Stimulated activated CD8-positive, alpha-beta memory T cell treated with anti-CD3 and anti-CD28 coated beads, Interleukin-15, amount 100 ng/mL, for 4 hours (primary cell): Measurements from ENCODE around the gene MYOT.
A peak's percentile ranks its signal among the peaks of the same experiment; 100 is the strongest.
"Not testable (repeated sequence)": the region's sequence is repeated elsewhere in the genome, so short reads cannot be mapped to it uniquely, and the experiment has no call there.

Experiments
- DNase-seq, 2 donors: peaks; one replicate each; pipeline ENCODE4 v3.0.0-alpha.2; 2020; ENCODE audit warnings: low read depth in 2 of 2

MYOT gene

DNA sequence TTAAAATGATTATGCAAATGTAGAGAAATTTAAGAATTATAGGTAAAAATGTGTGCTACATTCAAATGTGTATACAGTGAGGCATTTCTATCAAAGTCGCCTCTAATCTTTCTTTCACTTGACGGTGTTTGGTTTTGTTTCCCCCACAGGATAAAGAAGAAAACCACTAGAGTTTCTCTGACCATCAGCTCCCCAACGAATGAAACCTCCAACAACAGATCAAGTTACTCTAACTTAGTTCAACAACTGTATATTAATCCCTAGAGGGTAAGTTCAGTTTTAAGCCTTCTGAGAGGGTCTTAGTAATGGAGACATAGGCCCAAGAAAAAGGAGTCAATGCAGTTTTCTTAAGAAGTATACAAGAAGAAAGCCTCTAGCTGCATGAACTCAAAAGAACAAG lies 11.5 kb upstream of the MYOT start:
- no peak for DNase-seq

DNA sequence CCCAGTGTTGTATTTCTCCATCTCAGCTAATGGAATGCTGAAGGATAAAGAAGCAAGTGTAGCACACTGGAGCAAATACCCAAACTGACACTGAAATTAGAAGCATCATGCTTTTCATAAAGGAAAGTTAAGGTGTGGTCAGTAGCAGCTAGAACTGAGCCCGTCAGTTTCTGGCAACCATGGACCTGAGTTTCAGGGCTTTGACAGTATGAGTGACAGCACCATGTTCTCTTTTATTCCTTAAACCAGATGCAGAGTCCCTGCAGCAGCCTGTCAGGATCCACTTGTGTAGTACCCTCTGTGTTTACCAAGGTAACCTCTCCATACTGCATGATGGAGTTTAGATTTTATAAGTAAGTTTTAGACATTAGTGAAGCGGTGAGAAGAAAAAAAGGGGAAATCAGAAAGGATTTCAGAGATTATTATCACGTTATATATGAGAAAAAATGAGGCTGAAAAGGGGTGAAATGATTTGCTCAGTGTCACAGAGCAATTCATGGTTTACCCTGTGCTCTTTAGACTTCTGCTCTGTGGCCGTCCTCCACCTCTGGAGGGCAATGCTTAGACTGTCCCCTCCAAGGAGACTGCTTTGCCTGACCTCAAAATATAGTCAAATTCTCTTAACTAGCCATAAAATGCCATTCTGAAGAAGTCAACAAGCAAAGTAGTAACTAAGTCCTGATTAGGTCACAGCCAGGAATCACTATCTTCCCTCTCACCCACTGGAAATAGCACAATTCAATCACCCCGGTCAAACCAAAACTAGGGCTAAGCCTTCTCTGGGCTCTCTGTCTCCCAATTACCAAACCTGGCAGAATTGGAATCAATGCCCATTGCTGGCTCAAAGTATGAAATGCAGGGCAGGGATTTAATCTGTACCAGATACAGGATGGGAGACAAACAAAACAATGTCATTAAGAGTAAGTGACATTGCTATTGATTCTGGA lies 10.5 kb upstream of the MYOT start:
- no peak for DNase-seq

DNA sequence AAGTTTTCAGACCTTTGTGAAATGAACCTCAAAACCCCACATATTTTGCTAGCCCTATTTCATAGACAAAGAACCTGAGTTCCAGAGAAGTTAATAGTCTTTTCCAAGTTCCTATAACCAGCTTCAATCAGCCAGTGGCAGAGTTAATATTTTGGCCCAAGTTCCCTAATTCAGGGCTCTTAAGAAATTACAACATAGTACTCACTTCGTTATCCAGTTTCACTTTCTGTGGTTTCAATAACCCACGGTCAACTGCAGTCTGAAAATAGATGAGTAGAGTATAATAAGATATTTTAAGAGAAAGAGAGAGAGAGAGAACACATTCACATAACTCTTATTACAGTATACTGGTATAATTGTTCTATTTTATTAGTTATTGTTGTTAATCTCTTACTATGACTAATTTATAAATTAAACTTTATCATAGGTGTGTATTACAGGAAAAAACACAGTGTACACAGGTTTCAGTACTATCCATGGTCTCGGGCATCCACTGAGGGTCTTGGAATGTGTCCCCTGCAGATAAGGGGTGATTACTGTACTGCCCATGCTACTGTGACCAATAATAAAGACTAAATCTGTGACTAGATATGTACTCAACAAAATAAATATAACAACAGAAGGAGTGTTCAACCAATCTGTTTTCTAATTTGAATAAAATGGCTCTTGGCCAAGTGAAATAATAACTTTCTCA lies 9.3 kb upstream of the MYOT start:
- no peak for DNase-seq

DNA sequence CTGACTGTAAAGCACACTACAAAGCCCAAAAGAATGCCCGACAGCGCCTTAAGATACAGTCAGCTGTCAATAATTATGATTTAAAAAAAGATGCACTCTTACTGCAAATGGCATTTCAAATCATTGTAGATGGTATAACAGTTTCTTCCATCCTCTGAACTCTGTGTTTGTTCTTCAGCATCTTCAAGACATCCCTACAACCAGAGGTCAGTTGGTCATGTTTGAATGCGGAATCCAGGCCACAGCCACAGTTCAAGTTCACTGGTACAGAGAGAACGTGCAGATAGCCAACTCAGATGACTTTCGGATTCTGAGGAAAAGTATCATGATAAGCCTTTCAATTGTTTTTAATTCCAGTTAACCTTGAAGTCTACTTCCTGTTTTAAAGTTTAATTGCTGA lies 8.7 kb upstream of the MYOT start:
- DNase-seq = no peak

DNA sequence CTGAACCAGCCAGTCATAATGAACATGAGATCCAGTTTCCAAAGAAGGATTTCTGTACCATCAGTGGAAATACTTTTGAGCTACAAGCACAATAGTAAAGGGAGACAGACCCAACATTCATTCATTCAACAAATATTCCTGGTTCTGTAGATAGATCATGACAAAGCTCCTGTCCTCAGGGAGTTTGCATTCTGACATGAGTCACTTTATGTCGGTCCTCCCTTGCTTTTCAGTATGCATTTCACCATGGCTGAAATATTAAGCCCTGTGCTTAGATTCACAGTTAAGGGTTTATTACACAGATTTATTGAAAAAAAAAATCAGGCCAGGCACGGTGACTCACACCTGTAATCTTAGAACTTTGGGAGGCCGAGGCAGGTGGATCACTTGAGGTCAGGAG lies 5.4 kb upstream of the MYOT start:
- no peak for DNase-seq

DNA sequence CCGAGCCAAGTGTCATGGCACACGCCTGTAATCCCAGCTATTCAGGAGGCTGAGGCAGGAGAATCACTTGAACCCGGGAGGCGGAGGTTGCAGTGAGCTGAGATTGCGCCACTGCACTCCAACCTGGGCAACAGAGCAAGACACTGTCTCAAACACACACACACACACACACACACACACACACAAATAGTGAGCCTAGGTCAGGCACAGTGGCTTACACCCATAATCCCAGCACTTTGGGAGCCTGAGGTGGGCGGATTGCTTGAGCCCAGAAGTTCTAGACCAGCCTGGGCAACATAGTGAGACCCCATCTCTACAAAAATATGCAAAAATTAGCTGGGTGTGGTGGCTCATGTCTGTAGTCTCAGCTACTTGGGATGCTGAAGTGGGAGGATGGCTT lies 4.0 kb upstream of the MYOT start:
- DNase-seq = not testable (repeated sequence)

DNA sequence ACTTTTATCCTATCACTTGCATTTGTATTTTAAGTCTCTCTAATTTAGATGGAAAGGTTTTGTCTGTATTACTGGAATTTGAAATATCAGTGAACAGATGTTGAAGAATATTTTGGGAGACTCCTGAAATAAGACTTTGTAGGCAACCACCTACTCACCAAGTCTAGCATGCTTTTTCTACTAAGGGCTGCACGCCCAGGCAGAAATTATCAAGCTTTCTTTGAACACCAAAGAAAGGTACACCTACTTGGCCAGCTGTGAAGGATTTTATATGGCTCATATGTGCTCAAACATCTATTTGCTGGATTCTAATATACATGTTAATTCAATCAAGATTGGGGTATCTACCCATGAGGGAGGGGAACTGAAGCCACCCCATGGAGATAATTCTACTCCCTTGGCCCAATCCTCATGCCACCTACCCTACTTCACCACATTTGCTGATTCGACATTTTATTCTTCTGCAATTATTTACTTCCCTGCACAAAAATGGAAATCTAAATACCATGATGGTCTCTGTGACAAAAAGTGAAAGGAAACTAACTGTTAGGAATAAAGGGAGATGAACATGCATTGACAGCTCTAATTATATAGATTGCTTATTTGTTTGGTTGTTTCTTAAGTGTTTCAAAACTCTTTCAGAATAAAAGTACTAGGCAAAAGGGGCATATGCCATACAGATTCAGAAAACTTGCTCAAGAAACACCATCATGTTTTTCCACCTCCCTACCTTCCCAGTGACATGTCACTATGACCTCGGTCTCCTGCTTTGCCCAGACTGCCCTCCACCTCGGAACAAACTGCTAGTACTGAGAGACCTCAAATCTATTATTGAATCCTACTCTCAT lies 895 bp upstream of the MYOT start:
- DNase-seq = no peak

DNA sequence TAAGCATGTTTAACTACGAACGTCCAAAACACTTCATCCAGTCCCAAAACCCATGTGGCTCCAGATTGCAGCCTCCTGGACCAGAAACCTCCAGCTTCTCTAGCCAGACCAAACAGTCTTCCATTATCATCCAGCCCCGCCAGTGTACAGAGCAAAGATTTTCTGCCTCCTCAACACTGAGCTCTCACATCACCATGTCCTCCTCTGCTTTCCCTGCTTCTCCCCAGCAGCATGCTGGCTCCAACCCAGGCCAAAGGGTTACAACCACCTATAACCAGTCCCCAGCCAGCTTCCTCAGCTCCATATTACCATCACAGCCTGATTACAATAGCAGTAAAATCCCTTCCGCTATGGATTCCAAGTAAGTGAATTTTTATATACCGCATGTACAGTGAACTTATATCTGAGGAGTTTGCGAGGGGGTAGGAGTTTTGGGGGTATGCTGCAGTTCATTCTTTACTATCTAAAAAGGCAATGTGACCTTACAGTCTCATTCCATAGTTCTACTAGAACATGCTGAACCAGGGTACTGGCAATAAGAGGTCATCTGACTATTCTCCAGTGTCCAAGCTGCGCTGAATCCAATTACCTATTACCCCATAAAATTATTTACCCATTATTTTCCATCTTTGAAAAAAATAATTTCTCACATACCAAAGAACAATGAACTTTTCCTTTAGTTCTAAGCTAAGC lies 3.1 kb downstream of the MYOT start:
- DNase-seq = no peak

DNA sequence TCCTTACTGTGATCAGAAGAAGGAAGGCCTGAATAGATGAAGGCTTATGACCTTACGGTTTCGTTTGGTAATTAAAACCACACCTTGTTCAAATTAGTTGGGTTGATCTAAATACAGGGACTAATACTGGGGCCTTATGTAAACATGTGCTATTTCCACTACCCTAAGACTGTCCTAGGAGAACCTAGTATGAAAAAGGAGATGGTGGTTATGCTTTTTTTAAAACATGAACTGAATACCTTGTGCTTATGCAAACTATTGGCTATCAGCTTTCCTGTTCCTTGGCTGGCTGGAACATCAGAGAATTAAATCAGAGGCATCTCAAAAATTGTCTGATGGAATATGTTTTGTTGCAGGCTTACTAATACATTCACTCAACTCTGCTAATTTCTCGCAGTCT lies 3.9 kb downstream of the MYOT start:
- no peak for DNase-seq

DNA sequence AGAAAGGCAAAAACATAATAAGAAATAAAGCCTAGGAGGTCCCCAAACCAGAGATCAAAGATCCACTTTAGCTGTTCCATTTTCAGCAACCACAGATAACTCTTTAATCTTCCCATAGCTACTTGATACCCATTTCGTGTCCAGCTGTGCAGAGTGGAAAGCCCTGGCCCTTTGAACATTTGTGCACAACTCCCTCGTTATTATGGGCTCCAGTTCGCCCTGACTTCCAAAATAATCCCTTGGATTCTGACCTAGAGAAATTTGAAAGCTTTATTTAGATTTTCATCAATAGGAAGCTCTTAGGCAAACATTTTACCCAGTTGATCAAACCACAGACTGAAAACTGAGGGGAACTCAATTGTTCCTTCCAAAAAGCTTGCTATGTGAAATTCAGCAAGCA lies 4.8 kb downstream of the MYOT start:
- no peak for DNase-seq

DNA sequence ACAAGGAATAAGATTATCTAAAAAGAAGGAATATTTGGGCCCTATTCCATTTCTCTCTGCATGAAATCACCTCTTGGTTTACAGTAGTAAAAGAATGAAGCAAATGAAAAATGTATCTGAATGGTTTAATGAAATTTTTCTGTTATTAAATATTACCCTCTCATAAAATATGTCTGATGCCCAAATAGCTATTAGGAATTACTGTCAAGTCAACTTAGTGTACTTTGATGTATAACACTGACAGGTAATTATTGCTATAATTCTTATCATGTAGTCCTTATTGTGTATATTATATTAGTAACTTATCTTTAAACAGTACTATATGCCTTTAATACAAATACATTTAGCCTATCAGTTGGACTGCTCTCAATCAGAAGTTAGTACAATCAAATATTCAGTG lies 8.4 kb downstream of the MYOT start:
- DNase-seq = no peak

DNA sequence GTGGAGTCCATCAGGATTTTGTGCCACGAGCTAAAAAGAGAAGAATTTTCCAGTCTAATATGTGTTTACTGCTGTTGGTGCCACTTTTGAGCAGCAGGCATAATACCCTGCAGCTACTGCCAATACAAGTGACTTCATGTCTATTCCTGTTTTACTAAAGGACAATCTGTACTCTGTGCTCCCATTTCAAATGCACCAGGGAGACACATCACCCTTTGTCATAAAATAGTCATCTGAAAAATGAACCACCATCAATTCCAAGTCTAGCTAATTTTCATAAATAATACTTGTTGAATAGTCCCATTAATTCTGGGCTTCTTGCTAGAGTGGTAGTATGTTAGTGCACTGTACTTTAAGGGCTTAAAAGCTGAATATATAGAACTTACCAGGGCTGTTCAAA lies 12.7 kb downstream of the MYOT start:
- no peak for DNase-seq

DNA sequence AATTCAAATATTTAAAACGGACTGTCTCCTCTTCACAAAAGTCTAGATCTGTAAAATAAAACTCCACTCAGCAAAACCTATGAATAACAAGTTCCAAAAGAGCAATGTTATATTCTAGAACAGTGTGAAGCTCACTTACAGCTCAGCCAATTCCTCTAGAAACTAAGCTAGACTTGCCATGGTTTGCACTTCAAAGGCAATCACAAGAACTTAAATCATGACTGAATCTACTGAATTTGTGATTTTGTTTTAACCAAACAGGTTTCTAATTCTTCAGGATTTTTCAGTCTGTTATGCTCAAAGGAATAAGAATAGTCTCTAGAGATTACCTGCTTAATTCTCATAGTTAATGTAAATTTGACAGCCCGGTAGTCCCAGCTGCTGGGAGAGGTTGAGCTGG lies 20.2 kb downstream of the MYOT start:
- no peak for DNase-seq

DNA sequence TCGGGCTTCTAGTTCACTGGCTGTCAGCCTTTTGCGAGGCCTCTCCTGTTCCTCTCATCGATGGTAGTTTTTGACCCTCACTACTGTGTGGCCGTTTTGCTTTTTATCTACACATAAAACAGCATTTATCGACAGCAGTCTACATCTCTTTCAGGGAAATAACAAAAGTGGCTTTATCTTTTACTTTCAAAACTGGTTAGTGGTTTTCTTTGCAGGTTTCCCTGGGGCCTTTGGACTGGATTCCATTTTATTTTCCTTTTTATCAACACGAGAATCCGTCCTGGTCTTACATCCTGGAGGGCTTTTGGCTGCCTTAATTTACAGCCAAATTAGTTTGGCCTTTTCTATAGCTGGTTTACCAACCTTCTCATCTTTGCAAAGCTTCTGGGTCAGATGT lies 20.8 kb downstream of the MYOT start:
- DNase-seq = no peak

DNA sequence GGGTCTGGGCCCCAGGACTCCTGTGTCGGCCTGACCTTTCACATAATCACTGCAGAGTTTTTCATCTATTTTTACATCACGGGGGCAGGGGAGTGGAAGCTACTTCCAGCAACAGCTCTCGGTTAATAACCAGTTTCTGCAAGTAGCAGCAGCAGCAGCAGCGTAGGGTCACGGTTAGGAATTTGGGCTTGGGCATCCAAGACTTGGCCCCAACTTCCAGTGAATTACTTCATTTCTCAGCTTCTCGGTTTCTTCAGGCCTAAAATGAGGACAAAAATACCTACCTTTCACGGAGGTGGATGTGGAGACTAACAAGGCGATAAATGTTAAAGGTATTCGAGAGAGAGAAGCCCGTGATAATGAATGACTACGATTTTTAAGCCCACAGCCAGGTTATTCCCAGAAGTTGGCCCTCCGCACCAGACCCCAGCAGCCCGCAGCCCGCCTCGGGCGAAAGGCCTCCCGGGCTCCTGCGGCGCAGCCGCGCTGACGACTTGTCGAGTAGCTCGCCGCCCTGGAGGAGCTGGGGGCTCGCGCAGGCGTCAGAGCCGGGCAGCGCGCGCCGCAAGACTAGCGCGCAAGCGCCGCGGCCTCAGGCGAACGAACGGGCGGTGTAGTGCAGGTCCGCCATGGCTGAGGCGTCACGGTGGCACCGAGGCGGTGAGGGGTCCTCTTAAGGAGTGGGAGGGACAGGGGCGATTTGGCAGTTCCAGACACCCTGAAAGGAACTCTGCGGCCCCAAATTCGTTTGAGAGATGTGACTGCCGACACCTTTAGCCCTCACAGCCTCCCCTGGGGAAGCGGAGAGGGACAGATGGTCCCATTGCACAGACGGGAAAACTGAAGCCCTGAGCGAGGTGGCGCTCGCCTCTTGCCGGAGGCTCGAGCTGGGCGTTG lies 21.5 kb downstream of the MYOT start, which contains the start of gene PKD2L2:
PKD2L2 (plus strand) TSS at position 595 of the 897 bp plus-strand sequence; CDS start at position 630, 35 bp downstream.
- DNase-seq = peak; percentile 61 to 68

DNA sequence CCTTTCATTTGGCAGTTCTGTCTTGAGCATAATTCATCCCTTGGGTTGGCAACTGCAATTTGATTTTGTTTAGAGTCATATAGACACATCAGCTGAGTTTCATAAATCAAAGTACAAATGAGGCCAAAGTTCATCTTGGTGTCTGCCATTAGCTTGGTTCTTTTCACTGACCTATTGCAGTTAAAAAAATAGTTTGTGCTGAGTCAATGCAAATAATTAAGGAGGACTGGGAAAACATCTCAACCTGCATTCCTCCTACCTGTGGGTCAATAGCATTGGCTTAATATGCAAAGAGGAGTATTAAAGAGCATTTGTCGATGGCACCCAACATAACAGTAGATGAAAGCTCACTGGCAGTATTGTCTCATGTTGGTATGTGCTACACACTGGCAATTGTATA lies 23.2 kb downstream of the MYOT start:
- no peak for DNase-seq

DNA sequence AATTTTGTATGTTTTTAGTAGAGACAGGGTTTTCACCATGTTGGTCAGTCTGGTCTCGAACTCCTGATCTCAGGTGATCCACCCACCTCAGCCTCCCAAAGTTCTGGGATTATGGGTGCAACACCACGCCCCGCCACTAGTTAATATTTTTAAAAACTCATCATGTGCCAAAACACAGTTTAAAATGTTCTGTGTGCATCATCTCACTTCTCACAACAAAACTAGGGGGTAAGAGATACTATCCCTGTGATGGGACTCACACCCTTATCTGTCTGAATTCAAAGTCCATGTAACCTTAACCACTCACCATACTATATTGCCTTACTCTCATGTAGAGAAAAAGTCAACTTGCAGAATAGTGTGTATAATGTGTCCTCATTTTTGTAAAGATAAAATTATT lies 24.2 kb downstream of the MYOT start:
- DNase-seq = no peak

DNA sequence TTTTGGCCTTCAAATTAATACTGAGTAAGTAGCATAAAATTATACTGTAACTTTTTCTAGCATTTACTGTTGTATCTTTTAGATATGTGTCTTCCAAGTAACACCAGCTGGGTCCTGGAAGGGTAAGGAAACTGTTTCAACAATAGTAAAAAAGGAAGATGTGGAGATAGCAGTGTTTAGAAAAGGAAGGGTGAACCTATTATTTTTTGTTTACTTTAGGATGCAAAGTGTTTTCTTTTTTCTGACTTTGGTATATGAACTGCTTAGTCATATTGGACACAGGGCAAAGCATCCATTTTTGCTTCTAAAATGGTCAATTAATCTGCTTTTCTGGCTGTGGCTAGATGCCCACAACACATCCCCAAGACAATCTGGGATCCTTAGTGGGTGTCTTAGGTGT lies 26.9 kb downstream of the MYOT start:
- no peak for DNase-seq

DNA sequence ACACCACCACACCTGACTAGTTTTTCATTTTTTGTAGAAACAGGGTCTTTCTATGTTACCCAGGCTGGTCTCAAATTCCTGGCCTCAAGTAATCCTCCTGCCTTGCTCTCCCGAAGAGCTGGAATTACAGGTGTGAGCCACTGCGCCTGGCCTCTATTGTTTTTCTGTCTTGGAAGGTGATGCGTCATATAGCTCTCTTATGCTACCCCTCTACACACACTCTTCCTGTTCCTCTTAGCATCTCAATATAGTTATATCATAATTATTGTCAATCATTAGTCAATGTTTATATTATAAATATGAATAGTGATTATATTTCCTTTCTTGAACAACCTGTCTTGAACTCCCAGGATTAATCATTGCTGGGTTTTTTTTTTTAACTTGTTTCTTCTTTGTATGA lies 28.9 kb downstream of the MYOT start:
- DNase-seq = no peak

DNA sequence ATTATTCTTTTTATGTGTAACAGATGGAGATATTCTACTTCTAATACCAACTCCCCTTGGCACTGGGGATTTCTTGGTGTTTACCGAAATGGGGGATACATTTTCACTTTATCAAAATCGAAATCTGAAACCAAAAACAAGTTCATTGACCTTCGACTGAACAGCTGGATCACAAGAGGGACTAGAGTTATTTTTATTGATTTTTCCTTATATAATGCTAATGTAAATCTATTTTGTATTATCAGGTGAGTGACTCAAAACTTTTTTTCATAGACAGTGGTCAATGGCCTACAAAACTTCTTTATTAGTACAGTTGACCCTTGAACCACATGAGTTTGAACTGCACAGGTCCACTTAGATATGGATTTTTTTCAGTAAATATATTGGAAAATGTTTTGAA lies 31.8 kb downstream of the MYOT start:
- no peak for DNase-seq
